Measurements from ENCODE around the gene PARVA. TPM values are rescaled to one million over a fixed set of nuclear protein-coding genes. Genes with fewer than 3 reads are reported as not detected.

The PARVA gene
- total RNA-seq, 2 experiments from 2014 or later, result 0.22 to 0.38 TPM

DNA sequence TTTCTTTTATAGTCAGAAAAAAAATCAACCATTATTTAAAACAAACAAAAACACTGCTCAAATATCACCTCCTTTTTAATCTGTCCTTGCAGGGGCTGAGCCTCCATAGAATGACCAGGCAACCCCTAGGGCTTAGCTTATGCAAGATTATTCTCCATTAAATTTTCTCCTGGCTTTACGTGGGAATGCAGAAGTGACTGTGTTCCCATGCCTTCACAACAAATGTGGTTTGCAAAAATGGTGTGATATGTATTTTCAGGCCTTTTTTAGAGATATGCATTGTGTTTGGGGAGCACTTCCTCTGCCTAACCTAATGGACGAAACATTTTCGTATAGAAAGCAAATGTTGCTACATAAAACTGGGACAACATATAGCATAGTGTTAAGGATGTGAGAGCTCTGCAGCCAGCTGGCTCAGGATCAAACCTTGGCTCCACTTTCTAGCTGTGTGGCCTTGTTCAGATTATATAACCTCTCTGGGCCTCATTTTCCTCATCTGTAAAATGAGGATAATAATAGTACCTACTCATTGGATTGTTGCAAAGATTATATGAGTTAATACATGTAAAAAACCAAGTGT, 82.6 kb downstream of the PARVA start:
- CTCF ChIA-PET, result no interaction called here
- H3K27ac Mint-ChIP-seq, result no peak overlapping the region
- no peaks in the 10 kb centered on the region for H3K4me1 Mint-ChIP-seq (ENCODE audit: low read depth)
- H3K36me3 Mint-ChIP-seq (ENCODE audit: low read depth), result peaks cover 2% of the 10 kb centered on the region
- H3K9me3 Mint-ChIP-seq, result peaks cover 5% of the 10 kb centered on the region
- H3K27me3 Mint-ChIP-seq (ENCODE audit: low read depth), result no peaks in the 10 kb centered on the region
- DNase-seq, result no peak
- intact Hi-C loops (cut with micrococcal nuclease), result no loop called here
- no peak overlapping the region for H3K4me3 Mint-ChIP-seq

- CTCF ChIA-PET, result no interaction called here
- H3K36me3 Mint-ChIP-seq (ENCODE audit: low read depth), result peaks cover 2% of the 10 kb centered on the region
These were observed 83.1 kb downstream of the PARVA start for GRCh38 chr11:12460466-12460865.

DNA sequence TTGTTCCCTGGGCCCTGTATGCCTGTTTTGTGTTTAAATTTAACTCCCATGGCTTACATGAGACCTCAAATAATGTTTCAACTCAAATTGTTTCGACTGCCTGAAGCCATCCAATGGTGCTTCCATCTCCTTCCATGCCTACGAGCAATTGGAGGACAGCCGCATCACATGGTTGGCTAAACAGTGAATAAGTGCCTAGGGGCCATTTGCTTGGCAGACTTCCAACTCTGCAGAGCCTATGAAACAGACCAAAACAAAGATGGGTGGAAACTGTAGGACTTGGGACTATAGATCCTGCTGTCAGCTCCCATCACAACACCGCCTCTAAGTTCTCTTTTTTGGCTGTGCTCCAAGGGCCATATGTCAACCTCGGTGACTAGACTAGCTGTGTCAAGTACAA, 84.1 kb downstream of the PARVA start:
- CTCF ChIA-PET, result no interaction called here
- Mint-ChIP-seq H3K4me1 (ENCODE audit: low read depth) (no peaks in the 10 kb centered on the region), H3K4me3 (no peak overlapping the region), H3K36me3 (ENCODE audit: low read depth) (peaks cover 2% of the 10 kb centered on the region), H3K9me3 (peaks cover 5% of the 10 kb centered on the region), H3K27me3 (ENCODE audit: low read depth) (no peaks in the 10 kb centered on the region), H3K27ac (no peak overlapping the region)
- intact Hi-C loops (cut with micrococcal nuclease), result no loop called here
- no peak for DNase-seq

More at GRCh38 chr11:12460466-12460865, 83.1 kb downstream of the PARVA start:
- no peaks in the 10 kb centered on the region for H3K4me1 Mint-ChIP-seq (ENCODE audit: low read depth)
- no peak overlapping the region for H3K27ac Mint-ChIP-seq
- peaks cover 5% of the 10 kb centered on the region for H3K9me3 Mint-ChIP-seq
- DNase-seq, result no peak
- H3K27me3 Mint-ChIP-seq (ENCODE audit: low read depth), result no peaks in the 10 kb centered on the region
- intact Hi-C loops (cut with micrococcal nuclease), result no loop called here
- H3K4me3 Mint-ChIP-seq, result no peak overlapping the region

DNA sequence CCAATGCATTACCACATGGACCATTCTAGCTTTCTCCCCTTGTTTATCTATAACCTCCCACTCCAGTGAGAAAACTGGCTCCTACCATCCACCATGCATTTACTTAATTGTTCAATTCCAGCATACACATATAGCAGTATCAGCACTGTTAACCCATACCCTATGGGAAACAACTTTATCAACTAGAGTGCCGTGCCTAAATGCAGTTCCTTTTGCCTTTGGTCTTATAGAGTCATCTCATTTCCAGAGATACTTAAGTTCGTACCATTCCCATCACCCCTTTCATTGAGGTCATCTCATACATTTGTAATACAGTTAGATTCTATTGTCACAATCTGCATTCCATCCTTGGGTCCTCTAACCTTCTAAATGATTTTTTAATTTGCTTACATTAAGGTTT, 86.9 kb downstream of the PARVA start:
- H3K27me3 Mint-ChIP-seq (ENCODE audit: low read depth), result no peaks in the 10 kb centered on the region

DNA sequence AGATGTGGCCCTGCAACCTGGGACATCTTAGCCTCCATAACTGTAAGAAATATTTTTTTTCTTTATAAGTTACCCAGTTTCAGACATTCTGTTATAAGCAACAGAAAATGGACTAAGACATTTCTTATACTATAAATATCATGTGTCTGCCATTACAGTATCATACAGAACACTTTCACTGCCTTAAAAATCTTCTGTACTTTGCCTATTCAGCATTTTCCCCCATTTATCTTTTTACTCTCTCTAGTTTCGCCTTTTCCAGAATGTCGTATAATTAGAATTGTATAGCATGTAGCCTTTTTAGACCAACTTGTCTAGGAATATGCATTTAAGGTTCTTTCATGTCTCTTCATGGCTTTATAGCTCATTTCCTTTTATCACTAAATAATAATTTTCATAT, 88.0 kb downstream of the PARVA start:
- Mint-ChIP-seq H3K27ac (no peak overlapping the region), H3K36me3 (ENCODE audit: low read depth) (peaks cover 2% of the 10 kb centered on the region), H3K27me3 (ENCODE audit: low read depth) (no peaks in the 10 kb centered on the region), H3K9me3 (peaks cover 5% of the 10 kb centered on the region), H3K4me3 (no peak overlapping the region), H3K4me1 (ENCODE audit: low read depth) (no peaks in the 10 kb centered on the region)
- DNase-seq, result no peak
- intact Hi-C loops (cut with micrococcal nuclease), result no loop called here
- CTCF ChIA-PET, result interaction anchor here (0.5 kb wide), 1 partner anchor 114 kb away, joined by 3 read pairs; no protein-coding TSS in a partner anchor

More for the DNA sequence above, 86.9 kb downstream of the PARVA start:
- H3K27ac Mint-ChIP-seq, result no peak overlapping the region
- H3K4me1 Mint-ChIP-seq (ENCODE audit: low read depth), result no peaks in the 10 kb centered on the region
- H3K36me3 Mint-ChIP-seq (ENCODE audit: low read depth), result peaks cover 2% of the 10 kb centered on the region
- peaks cover 5% of the 10 kb centered on the region for H3K9me3 Mint-ChIP-seq
- H3K4me3 Mint-ChIP-seq, result no peak overlapping the region
- no peak for DNase-seq
- intact Hi-C loops (cut with micrococcal nuclease), result no loop called here
- CTCF ChIA-PET, result no interaction called here

GRCh38 chr11:12467610-12468009, 90.2 kb downstream of the PARVA start:
- Mint-ChIP-seq H3K9me3 (peaks cover 5% of the 10 kb centered on the region), H3K27me3 (ENCODE audit: low read depth) (peaks cover 3% of the 10 kb centered on the region), H3K27ac (no peak overlapping the region)

DNA sequence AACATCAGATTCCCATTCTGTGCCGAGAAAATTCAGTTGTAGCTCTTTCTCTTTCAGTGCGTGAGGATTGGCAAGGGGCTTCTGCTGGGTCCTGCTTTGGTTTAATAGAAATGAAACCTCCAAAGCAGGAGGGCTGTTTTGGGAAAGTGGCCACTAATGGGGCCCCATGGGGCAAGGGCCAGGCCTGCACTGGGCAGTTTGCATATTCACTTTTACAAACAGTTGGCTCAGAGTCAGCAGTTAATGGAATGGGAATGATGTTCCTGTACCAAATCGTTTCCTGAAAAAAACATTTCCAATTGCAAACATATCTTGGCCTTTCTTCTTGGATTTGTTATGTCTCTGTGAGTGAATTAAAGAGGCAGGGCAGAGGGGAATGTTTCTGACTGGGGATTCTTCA, 92.1 kb downstream of the PARVA start:
- Mint-ChIP-seq H3K36me3 (ENCODE audit: low read depth) (no peaks in the 10 kb centered on the region), H3K27me3 (ENCODE audit: low read depth) (peaks cover 3% of the 10 kb centered on the region)
- intact Hi-C loops (cut with micrococcal nuclease), result no loop called here

More at GRCh38 chr11:12467610-12468009, 90.2 kb downstream of the PARVA start:
- Mint-ChIP-seq H3K4me3 (no peak overlapping the region), H3K4me1 (ENCODE audit: low read depth) (no peaks in the 10 kb centered on the region), H3K36me3 (ENCODE audit: low read depth) (peaks cover 2% of the 10 kb centered on the region)
- intact Hi-C loops (cut with micrococcal nuclease), result no loop called here
- DNase-seq, result no peak
- CTCF ChIA-PET, result no interaction called here

DNA sequence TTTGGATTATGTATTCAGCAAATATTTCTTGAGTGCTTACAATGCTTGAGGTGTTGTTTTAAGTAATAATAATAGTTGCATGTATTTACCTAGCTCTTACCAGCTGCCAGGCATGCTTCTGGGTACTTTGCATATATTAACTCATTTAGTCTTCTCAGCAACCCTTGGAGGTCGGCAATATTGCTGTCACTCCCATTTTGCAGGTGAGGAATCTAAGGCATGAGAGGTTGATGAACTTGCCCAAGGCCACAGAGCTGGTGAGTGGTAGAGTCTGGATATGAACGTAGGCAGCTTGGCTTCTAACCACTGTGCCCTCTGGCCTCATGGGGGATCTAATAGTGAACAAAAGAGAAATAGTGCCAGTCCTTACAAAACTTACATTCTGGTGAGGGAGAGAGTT, 92.9 kb downstream of the PARVA start:
- H3K27ac Mint-ChIP-seq, result no peak overlapping the region

More for the DNA sequence above, 92.1 kb downstream of the PARVA start:
- no peak for DNase-seq
- H3K4me1 Mint-ChIP-seq (ENCODE audit: low read depth), result no peaks in the 10 kb centered on the region
- H3K9me3 Mint-ChIP-seq, result peaks cover 1% of the 10 kb centered on the region
- H3K27ac Mint-ChIP-seq, result no peak overlapping the region
- CTCF ChIA-PET, result no interaction called here
- no peak overlapping the region for H3K4me3 Mint-ChIP-seq

DNA sequence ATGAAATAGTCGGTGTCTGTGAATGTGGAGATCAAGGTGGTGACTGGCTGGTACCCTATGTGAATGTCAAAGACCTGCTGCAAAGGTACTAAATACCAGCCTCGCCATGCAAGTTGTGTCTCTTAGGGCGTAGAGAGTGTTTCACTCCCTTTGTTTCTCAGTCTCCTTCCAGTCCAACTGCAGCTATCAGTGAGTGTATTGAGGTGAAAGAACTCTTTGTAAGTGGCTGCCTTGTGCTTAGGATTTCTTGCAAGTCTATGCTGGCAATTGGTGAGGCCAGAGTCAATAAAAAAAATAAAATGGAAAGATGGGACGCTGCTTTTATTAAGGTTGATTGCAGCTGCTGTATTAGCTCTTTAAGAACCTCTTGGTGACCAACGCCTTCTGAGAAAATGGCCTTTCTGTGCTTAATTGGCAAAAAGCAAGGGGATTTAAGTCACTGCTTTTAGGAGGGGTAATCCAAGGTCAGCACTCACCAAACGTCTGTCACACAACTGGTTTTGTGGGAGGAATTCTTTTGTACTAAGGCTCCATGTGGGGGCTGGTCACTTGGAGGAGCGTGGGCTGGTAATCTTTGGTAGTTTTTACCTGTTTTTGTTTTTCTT, 95.1 kb downstream of the PARVA start:
- no peak overlapping the region for H3K27ac Mint-ChIP-seq
- H3K4me1 Mint-ChIP-seq (ENCODE audit: low read depth), result no peaks in the 10 kb centered on the region
- H3K4me3 Mint-ChIP-seq, result no peak overlapping the region
- CTCF ChIA-PET, result interaction anchor here (0.6 to 0.8 kb wide), 2 partner anchors 142 to 365 kb away, joined by 3 read pairs; no protein-coding TSS in a partner anchor
- H3K9me3 Mint-ChIP-seq, result no peaks in the 10 kb centered on the region
- peaks cover 3% of the 10 kb centered on the region for H3K27me3 Mint-ChIP-seq (ENCODE audit: low read depth)
- DNase-seq, result no peak
- no peaks in the 10 kb centered on the region for H3K36me3 Mint-ChIP-seq (ENCODE audit: low read depth)
- intact Hi-C loops (cut with micrococcal nuclease), result loop anchor here (10.0 kb wide), 1 partner anchor 58 kb away; no protein-coding TSS in a partner anchor

More for the DNA sequence above, 92.9 kb downstream of the PARVA start:
- CTCF ChIA-PET, result interaction anchor here (0.8 kb wide), 1 partner anchor 372 kb away, joined by 3 read pairs; no protein-coding TSS in a partner anchor
- Mint-ChIP-seq H3K4me3 (no peak overlapping the region), H3K4me1 (ENCODE audit: low read depth) (no peaks in the 10 kb centered on the region), H3K36me3 (ENCODE audit: low read depth) (no peaks in the 10 kb centered on the region), H3K27me3 (ENCODE audit: low read depth) (peaks cover 3% of the 10 kb centered on the region), H3K9me3 (no peaks in the 10 kb centered on the region)
- DNase-seq, result no peak
- intact Hi-C loops (cut with micrococcal nuclease), result loop anchor here (10.0 kb wide), 1 partner anchor 55 kb away; no protein-coding TSS in a partner anchor

- Mint-ChIP-seq H3K9me3 (no peaks in the 10 kb centered on the region), H3K36me3 (ENCODE audit: low read depth) (no peaks in the 10 kb centered on the region), H3K4me1 (ENCODE audit: low read depth) (no peaks in the 10 kb centered on the region), H3K27me3 (ENCODE audit: low read depth) (peaks cover 3% of the 10 kb centered on the region), H3K4me3 (no peak overlapping the region), H3K27ac (no peak overlapping the region)
- DNase-seq, result no peak
- intact Hi-C loops (cut with micrococcal nuclease), result loop anchor here (10.0 kb wide), 1 partner anchor 59 kb away; no protein-coding TSS in a partner anchor
- CTCF ChIA-PET, result no interaction called here
These were observed 96.0 kb downstream of the PARVA start for GRCh38 chr11:12473381-12473780.

DNA sequence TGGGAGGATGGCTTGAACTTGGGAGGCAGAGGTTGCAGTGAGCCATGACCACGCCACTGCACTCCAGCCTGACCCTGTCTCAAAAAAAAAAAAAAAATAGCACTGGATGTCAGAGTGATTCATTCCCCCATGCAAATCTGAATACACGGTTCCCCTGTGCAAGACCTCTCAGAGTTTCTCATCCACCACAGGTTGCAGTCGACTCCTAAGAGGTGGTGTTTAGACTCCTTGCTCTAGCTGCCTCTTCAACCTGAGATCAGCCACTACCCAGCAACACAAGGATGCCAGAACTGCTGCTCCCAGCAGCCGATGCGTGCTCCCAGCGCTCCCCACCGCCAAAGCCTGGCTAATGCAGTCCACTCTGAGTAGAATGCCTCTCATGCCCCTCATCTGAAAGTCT, 97.5 kb downstream of the PARVA start:
- Mint-ChIP-seq H3K27ac (no peak overlapping the region), H3K27me3 (ENCODE audit: low read depth) (peaks cover 3% of the 10 kb centered on the region), H3K4me3 (no peak overlapping the region), H3K9me3 (no peaks in the 10 kb centered on the region), H3K36me3 (ENCODE audit: low read depth) (no peaks in the 10 kb centered on the region), H3K4me1 (ENCODE audit: low read depth) (no peaks in the 10 kb centered on the region)
- CTCF ChIA-PET, result no interaction called here
- no peak for DNase-seq
- intact Hi-C loops (cut with micrococcal nuclease), result loop anchor here (10.0 kb wide), 1 partner anchor 60 kb away; no protein-coding TSS in a partner anchor

- Mint-ChIP-seq H3K9me3 (no peaks in the 10 kb centered on the region), H3K27ac (no peak overlapping the region), H3K4me3 (no peak overlapping the region), H3K27me3 (ENCODE audit: low read depth) (no peaks in the 10 kb centered on the region), H3K4me1 (ENCODE audit: low read depth) (no peaks in the 10 kb centered on the region), H3K36me3 (ENCODE audit: low read depth) (no peaks in the 10 kb centered on the region)
- no peak for DNase-seq
- CTCF ChIA-PET, result interaction anchor here (2.0 kb wide), 1 partner anchor 147 kb away, joined by 6 read pairs; no protein-coding TSS in a partner anchor
- intact Hi-C loops (cut with micrococcal nuclease), result loop anchor here (10.0 kb wide), 1 partner anchor 64 kb away; no protein-coding TSS in a partner anchor
These were observed 101.4 kb downstream of the PARVA start for GRCh38 chr11:12478743-12479142.

DNA sequence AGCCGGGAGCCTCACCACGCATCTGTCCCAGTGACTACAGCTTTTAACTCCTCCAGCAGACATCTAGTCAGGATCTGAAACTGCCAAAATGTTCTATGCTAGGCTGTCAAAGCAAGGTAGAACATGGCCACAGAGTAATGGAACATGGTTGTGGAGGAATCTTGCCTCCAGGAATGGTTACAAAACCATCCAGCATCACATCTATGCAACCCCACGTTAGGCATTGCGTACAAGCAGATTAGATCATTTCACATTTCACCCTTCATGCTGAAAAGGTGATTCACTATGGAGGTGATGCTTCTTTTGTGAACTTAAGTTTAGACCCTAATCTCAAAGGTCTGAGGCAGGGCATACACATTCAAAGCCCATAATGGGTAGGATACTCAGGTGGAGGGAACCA, 103.0 kb downstream of the PARVA start:
- Mint-ChIP-seq H3K4me3 (no peak overlapping the region), H3K9me3 (no peaks in the 10 kb centered on the region), H3K27ac (no peak overlapping the region), H3K4me1 (ENCODE audit: low read depth) (no peaks in the 10 kb centered on the region), H3K36me3 (ENCODE audit: low read depth) (no peaks in the 10 kb centered on the region), H3K27me3 (ENCODE audit: low read depth) (no peaks in the 10 kb centered on the region)
- CTCF ChIA-PET, result interaction anchor here (1.2 kb wide), 1 partner anchor 404 kb away, joined by 3 read pairs; no protein-coding TSS in a partner anchor
- no peak for DNase-seq
- intact Hi-C loops (cut with micrococcal nuclease), result no loop called here

Measured in activated naive CD4-positive, alpha-beta T cell treated with anti-CD3 and anti-CD28 coated beads for 36 hours (primary cell).